ENCODE data around the gene CENPB. TPM values are rescaled to one million over a fixed set of nuclear protein-coding genes. Genes with fewer than 3 reads are reported as not detected.

Gene CENPB
- total RNA-seq, 2 experiments from 2014 or later, result 25.1 to 25.3 TPM

GRCh38 chr20:3753098-3753497, 33.4 kb downstream of the CENPB start:
- Histone ChIP-seq H3K27ac (ENCODE audit: low read depth in 1 of 2, low read length in 2 of 2) (no peak overlapping the region), H3K36me3 (ENCODE audit: insufficient read depth, low read length) (peaks cover 6% of the 10 kb centered on the region), H3K4me1 (ENCODE audit: insufficient read depth, low read length) (peaks cover 13% of the 10 kb centered on the region), H3K4me3 (ENCODE audit: low read length) (no peak overlapping the region), H3K9me3 (ENCODE audit: control insufficient read depth in 1 of 2, insufficient read depth in 1 of 2, low read length in 2 of 2) (no peaks in the 10 kb centered on the region), H3K27me3 (ENCODE audit: control insufficient read depth in 1 of 2, insufficient read depth in 2 of 2, low read length in 2 of 2) (peaks cover 0 to 9% of the 10 kb centered on the region in 2 experiments)
- TF ChIP-seq CTCF (IDR thresholded peaks at IDR 0.05), result peak; percentile 60
- peak; percentile 64 for ATAC-seq (ENCODE audit: poor library complexity)
- peak overlapping the region; percentile 92 for H3K4me3 Mint-ChIP-seq
- POLR2A ChIA-PET, result interaction anchor here (0.7 to 3.4 kb wide), 5 partner anchors 13 to 102 kb away, joined by 3 to 17 read pairs (median 3); partner anchors contain the start of genes ADISSP and AP5S1
- intact Hi-C loops (cut with DNase I, micrococcal nuclease), result loop anchor here (1.0 to 5.0 kb wide), 5 partner anchors 15 to 264 kb away; partner anchors contain the start of genes AP5S1 (in 1 of the 2) and RNF24 (in 1 of the 2)
- peak overlapping the region; percentile 70 for H3K27ac Mint-ChIP-seq
- no peaks in the 10 kb centered on the region for H3K27me3 Mint-ChIP-seq
- peaks cover 14% of the 10 kb centered on the region for H3K4me1 Mint-ChIP-seq (ENCODE audit: low read depth)
- CTCF ChIA-PET, result interaction anchor here (0.6 to 3.5 kb wide), 11 partner anchors 8 to 102 kb away, joined by 3 to 25 read pairs (median 3); partner anchors contain the start of genes ADISSP, AP5S1, CENPB and SPEF1
- DNase-seq, result peak; percentile 45 to 83 (median 56)
- H3K9me3 Mint-ChIP-seq, result no peaks in the 10 kb centered on the region
- H3K36me3 Mint-ChIP-seq (ENCODE audit: low read depth), result peaks cover 22% of the 10 kb centered on the region

GRCh38 chr20:3752386-3752759, 34.2 kb downstream of the CENPB start:
- POLR2A ChIA-PET, result interaction anchor here (1.0 to 3.4 kb wide), 4 partner anchors 16 to 102 kb away, joined by 3 to 17 read pairs (median 4); partner anchors contain the start of genes ADISSP and AP5S1
- H3K27ac Mint-ChIP-seq, result peak overlapping the region; percentile 70
- no peak for ATAC-seq (ENCODE audit: poor library complexity)

More at GRCh38 chr20:3752386-3752759, 34.2 kb downstream of the CENPB start:
- no peak for TF ChIP-seq CTCF (IDR thresholded peaks at IDR 0.05)
- Histone ChIP-seq H3K9me3 (ENCODE audit: control insufficient read depth in 1 of 2, insufficient read depth in 1 of 2, low read length in 2 of 2) (no peaks in the 10 kb centered on the region), H3K4me1 (ENCODE audit: insufficient read depth, low read length) (peaks cover 13% of the 10 kb centered on the region), H3K27me3 (ENCODE audit: control insufficient read depth in 1 of 2, insufficient read depth in 2 of 2, low read length in 2 of 2) (peaks cover 0 to 14% of the 10 kb centered on the region in 2 experiments), H3K27ac (ENCODE audit: low read depth in 1 of 2, low read length in 2 of 2) (no peak overlapping the region), H3K36me3 (ENCODE audit: insufficient read depth, low read length) (peaks cover 6% of the 10 kb centered on the region), H3K4me3 (ENCODE audit: low read length) (peak overlapping the region; percentile 20)
- H3K4me1 Mint-ChIP-seq (ENCODE audit: low read depth), result peaks cover 14% of the 10 kb centered on the region
- CTCF ChIA-PET, result interaction anchor here (0.7 to 3.5 kb wide), 10 partner anchors 7 to 103 kb away, joined by 3 to 25 read pairs (median 4); partner anchors contain the start of genes ADISSP, AP5S1, CENPB and SPEF1
- no peaks in the 10 kb centered on the region for H3K9me3 Mint-ChIP-seq
- peak overlapping the region; percentile 92 for H3K4me3 Mint-ChIP-seq
- peaks cover 5% of the 10 kb centered on the region for H3K27me3 Mint-ChIP-seq
- peaks cover 21% of the 10 kb centered on the region for H3K36me3 Mint-ChIP-seq (ENCODE audit: low read depth)
- no peak for DNase-seq
- intact Hi-C loops (cut with DNase I, micrococcal nuclease), result loop anchor here (2.0 to 5.0 kb wide), 2 partner anchors 68 to 265 kb away; partner anchors contain the start of genes AP5S1 (in 1 of the 2) and RNF24 (in 1 of the 2)
